ENCODE results near the gene IKZF4.

DNA sequence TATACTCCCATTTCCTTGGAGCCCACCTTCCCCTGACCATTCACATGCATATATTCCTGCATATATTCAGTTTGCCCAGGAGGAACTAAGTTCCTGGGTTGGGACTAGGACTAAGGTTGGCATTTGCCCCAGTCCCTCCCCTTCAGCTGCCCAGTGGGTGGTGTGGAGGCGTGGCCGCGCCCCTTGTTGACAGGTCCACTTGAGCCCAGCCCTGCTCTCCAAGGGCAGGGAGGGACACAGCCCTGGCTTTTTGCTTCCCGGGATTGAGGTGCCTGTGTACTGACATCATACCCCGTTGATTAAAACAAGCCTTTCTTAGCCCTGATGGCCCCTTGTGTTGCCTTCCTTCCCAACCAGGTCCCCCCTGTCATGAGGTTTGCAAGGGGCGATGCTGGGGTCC lies 66.4 kb downstream of the IKZF4 start:
- TF ChIP-seq, protein P1, sequence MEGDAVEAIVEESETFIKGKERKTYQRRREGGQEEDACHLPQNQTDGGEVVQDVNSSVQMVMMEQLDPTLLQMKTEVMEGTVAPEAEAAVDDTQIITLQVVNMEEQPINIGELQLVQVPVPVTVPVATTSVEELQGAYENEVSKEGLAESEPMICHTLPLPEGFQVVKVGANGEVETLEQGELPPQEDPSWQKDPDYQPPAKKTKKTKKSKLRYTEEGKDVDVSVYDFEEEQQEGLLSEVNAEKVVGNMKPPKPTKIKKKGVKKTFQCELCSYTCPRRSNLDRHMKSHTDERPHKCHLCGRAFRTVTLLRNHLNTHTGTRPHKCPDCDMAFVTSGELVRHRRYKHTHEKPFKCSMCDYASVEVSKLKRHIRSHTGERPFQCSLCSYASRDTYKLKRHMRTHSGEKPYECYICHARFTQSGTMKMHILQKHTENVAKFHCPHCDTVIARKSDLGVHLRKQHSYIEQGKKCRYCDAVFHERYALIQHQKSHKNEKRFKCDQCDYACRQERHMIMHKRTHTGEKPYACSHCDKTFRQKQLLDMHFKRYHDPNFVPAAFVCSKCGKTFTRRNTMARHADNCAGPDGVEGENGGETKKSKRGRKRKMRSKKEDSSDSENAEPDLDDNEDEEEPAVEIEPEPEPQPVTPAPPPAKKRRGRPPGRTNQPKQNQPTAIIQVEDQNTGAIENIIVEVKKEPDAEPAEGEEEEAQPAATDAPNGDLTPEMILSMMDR (IDR thresholded peaks at IDR 0.05), result no peak
- TF ChIP-seq POLR2A (IDR thresholded peaks at IDR 0.05), result no peak

Measured in lower leg skin (tissue), 3 donors.